GM23338 (cell line): ENCODE data around the gene OR6A2. TPM values are rescaled to one million over a fixed set of nuclear protein-coding genes. Genes with fewer than 3 reads are reported as not detected.

Experiments
- ATAC-seq: fragments of 200-7000 bp; cut with Tn5 transposase; 3 replicates; pipeline ENCODE4 v1.9.1; 2020
- DNase-seq: peaks from one replicate; pipeline ENCODE4 v3.0.0-alpha.2; 2015; ENCODE audit warnings: low spot score
- H2AFZ ChIP-seq: fragments of 200-600 bp; sonication (generic); 2 replicates; pipeline ENCODE4 v1.8.0; 2016; ENCODE audit warnings: antibody characterized with exemption, mild to moderate bottlenecking, moderate library complexity
- H3F3A ChIP-seq: fragments of 200-600 bp; sonication (generic); replicated peaks from 2 replicates; pipeline ENCODE4 v1.8.0; 2017; ENCODE audit warnings: antibody characterized with exemption, mixed run types, low read depth
- H3K27ac ChIP-seq: fragments of 200-600 bp; sonication (generic); 2 replicates; pipeline ENCODE4 v1.6.1; 2016; ENCODE audit warnings: low read depth
- H3K27me3 ChIP-seq: fragments of 200-600 bp; sonication (generic); 2 replicates; pipeline ENCODE4 v1.8.0; 2016; ENCODE audit warnings: mild to moderate bottlenecking, mixed run types, moderate library complexity; ENCODE audit not compliant: insufficient read depth
- H3K36me3 ChIP-seq: fragments of 200-600 bp; sonication (generic); 2 replicates; pipeline ENCODE4 v1.8.0; 2016; ENCODE audit warnings: mild to moderate bottlenecking; ENCODE audit not compliant: insufficient read depth
- H3K4me1 ChIP-seq: fragments of 200-600 bp; sonication (generic); 2 replicates; pipeline ENCODE4 v1.8.0; 2016; ENCODE audit warnings: mild to moderate bottlenecking, moderate library complexity; ENCODE audit not compliant: insufficient read depth
- H3K4me2 ChIP-seq: fragments of 200-600 bp; sonication (generic); 2 replicates; pipeline ENCODE4 v1.7.1; 2017; ENCODE audit warnings: mixed run types
- H3K4me3 ChIP-seq: fragments of 200-600 bp; sonication (generic); 2 replicates; pipeline ENCODE4 v1.6.1; 2016; ENCODE audit warnings: mixed run types
- H3K79me2 ChIP-seq: fragments of 200-600 bp; sonication (generic); replicated peaks from 2 replicates; pipeline ENCODE4 v1.8.0; 2017; ENCODE audit warnings: mild to moderate bottlenecking; ENCODE audit not compliant: insufficient read depth
- H3K9me2 ChIP-seq: fragments of 200-600 bp; sonication (generic); 2 replicates; pipeline ENCODE4 v1.8.0; 2017; ENCODE audit not compliant: insufficient read depth
- H4K20me1 ChIP-seq: fragments of 200-600 bp; sonication (generic); replicated peaks from 2 replicates; pipeline ENCODE4 v1.8.0; 2017; ENCODE audit warnings: mild to moderate bottlenecking; ENCODE audit not compliant: insufficient read depth
- H3K27ac Mint-ChIP-seq: 2 replicates; pipeline ENCODE4 v1.8.0; 2020; ENCODE audit warnings: inconsistent platforms, mild to moderate bottlenecking, moderate library complexity, mixed read lengths
- H3K27me3 Mint-ChIP-seq: 3 replicates; pipeline ENCODE4 v1.8.0; 2022; ENCODE audit warnings: low read depth, mild to moderate bottlenecking, moderate library complexity, mixed read lengths, inconsistent platforms; ENCODE audit not compliant: insufficient read depth, poor library complexity
- H3K36me3 Mint-ChIP-seq: 3 replicates; pipeline ENCODE4 v1.8.0; 2021; ENCODE audit warnings: low read depth, mild to moderate bottlenecking, inconsistent platforms, moderate library complexity, mixed read lengths
- H3K4me1 Mint-ChIP-seq: 3 replicates; pipeline ENCODE4 v1.8.0; 2020; ENCODE audit warnings: mild to moderate bottlenecking, inconsistent platforms, mixed read lengths
- H3K4me3 Mint-ChIP-seq: 3 replicates; pipeline ENCODE4 v1.8.0; 2021; ENCODE audit warnings: moderate library complexity, mild to moderate bottlenecking, inconsistent platforms, mixed read lengths
- H3K9me3 Mint-ChIP-seq: 3 replicates; pipeline ENCODE4 v1.8.0; 2020; ENCODE audit warnings: moderate library complexity, mild to moderate bottlenecking, inconsistent platforms, mixed read lengths
- CREB1 ChIP-seq: fragments of 250-450 bp; sonication (Bioruptor Pico); IDR thresholded peaks from 2 replicates; pipeline ENCODE4 v1.5.0; 2020; ENCODE audit warnings: low read depth, mild to moderate bottlenecking, moderate library complexity
- EZH2 ChIP-seq: fragments of 200-600 bp; sonication (generic); IDR thresholded peaks from one replicate; pipeline ENCODE4 v1.8.0; 2017; ENCODE audit warnings: antibody characterized with exemption, mild to moderate bottlenecking, low read depth; ENCODE audit not compliant: unreplicated experiment
- EZH2phosphoT487 ChIP-seq: fragments of 200-600 bp; sonication (generic); IDR thresholded peaks from one replicate; pipeline ENCODE4 v1.8.1; 2018; ENCODE audit warnings: antibody characterized with exemption; ENCODE audit not compliant: unreplicated experiment
- JUNB ChIP-seq: IDR thresholded peaks from one replicate; pipeline ENCODE4 v1.6.1; 2016; ENCODE audit warnings: antibody characterized with exemption; ENCODE audit not compliant: unreplicated experiment
- NANOG ChIP-seq: IDR thresholded peaks from 2 replicates; pipeline ENCODE4 v1.6.1; 2016; ENCODE audit warnings: antibody characterized with exemption, borderline replicate concordance
- POLR2AphosphoS5 ChIP-seq: IDR thresholded peaks from 2 replicates; pipeline ENCODE4 v1.6.1; 2016; ENCODE audit warnings: antibody characterized with exemption, low read depth
- STAT1 ChIP-seq: IDR thresholded peaks from one replicate; pipeline ENCODE4 v1.6.1; 2016; ENCODE audit warnings: antibody characterized with exemption; ENCODE audit not compliant: unreplicated experiment
- ZNF114 ChIP-seq: fragments of 250-450 bp; sonication (Bioruptor Pico); IDR thresholded peaks from 2 replicates; pipeline ENCODE4 v1.5.0; 2020; ENCODE audit warnings: mild to moderate bottlenecking, moderate library complexity
- ZNF331 ChIP-seq: fragments of 250-450 bp; sonication (Bioruptor Pico); IDR thresholded peaks from 2 replicates; pipeline ENCODE4 v1.5.0; 2020; ENCODE audit warnings: low read depth, mild to moderate bottlenecking, moderate library complexity
- polyA plus RNA-seq: library from polyadenylated mRNA; unstranded; fragments of >200 nt; fragmentation: Nextera tagmentation; extraction: Ambion mirVana; gene quantifications from 2 replicates; pipeline ENCODE4 v1.2.1, GENCODE V29; 2016
- total RNA-seq: library from RNA; depleted of rRNA; stranded (reverse); fragments of >200 nt; shearing (Covaris generic); gene quantifications from 2 replicates; pipeline ENCODE4 v1.2.3, GENCODE V29; 2014
- TF ChIP-seq, protein P1 (sequence below): IDR thresholded peaks from 2 replicates; pipeline ENCODE4 v1.6.1; 2016; ENCODE audit warnings: antibody characterized with exemption
- TF ChIP-seq, protein P2 (sequence below): IDR thresholded peaks from one replicate; pipeline ENCODE4 v1.6.1; 2018; ENCODE audit warnings: antibody characterized with exemption; ENCODE audit not compliant: unreplicated experiment
- TF ChIP-seq, protein P3 (sequence below): fragments of 250-450 bp; sonication (Bioruptor Pico); IDR thresholded peaks from 2 replicates; pipeline ENCODE4 v1.5.0; 2020; ENCODE audit warnings: mild to moderate bottlenecking, moderate library complexity
- TF ChIP-seq, protein P4 (sequence below), 2 experiments: fragments of 200-600 bp in 1 of 2; sonication (generic) in 1 of 2; conservative IDR thresholded peaks; 2 replicates each; pipeline versions ENCODE4 v1.5.1 to v1.6.1; 2016 to 2017; ENCODE audit warnings: antibody characterized with exemption in 2 of 2, low read depth in 2 of 2, mild to moderate bottlenecking in 2 of 2, moderate library complexity in 1 of 2

Gene OR6A2
- total and polyA plus RNA-seq, 2 experiments from 2014 or later, result 0.06 to 0.97 TPM

DNA sequence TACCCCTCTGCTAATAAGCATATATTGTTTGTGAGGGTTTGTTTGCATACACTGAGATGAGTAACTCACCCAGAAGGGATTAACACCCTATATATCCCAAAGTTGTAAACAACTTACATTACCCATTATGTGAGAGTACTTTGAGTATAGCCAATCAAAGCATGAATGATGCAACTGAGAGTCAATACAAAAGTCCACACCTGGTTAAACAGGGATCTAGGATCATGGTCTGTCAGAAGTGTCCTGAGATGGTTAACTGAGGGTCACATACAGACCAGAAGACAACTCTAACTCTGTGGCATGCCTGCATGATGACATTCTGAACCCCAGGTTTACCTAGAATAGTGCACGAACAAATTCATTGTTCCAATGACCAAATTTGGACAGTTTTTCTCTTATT lies 28.6 kb upstream of the OR6A2 start:
- H3K4me3 ChIP-seq, result no peak overlapping the region
- no peak overlapping the region for H2AFZ ChIP-seq
- Mint-ChIP-seq H3K9me3 (no peaks in the 10 kb centered on the region), H3K27me3 (no peaks in the 10 kb centered on the region), H3K27ac (no peak overlapping the region), H3K36me3 (no peaks in the 10 kb centered on the region), H3K4me3 (no peak overlapping the region), H3K4me1 (0 out of 3 replicates have a peak, but pooled peaks cover 2% of the 10 kb centered on the region)
- H3K9me2 ChIP-seq, result 0 out of 2 replicates have a peak, but pooled peaks cover 5% of the 10 kb centered on the region
- no peaks in the 10 kb centered on the region; the same call in 1 of the 2 replicates for H3K4me1 ChIP-seq
- no peaks in the 10 kb centered on the region for H3K36me3 ChIP-seq
- H3K79me2 ChIP-seq, result no peaks in the 10 kb centered on the region
- TF ChIP-seq, protein P1, sequence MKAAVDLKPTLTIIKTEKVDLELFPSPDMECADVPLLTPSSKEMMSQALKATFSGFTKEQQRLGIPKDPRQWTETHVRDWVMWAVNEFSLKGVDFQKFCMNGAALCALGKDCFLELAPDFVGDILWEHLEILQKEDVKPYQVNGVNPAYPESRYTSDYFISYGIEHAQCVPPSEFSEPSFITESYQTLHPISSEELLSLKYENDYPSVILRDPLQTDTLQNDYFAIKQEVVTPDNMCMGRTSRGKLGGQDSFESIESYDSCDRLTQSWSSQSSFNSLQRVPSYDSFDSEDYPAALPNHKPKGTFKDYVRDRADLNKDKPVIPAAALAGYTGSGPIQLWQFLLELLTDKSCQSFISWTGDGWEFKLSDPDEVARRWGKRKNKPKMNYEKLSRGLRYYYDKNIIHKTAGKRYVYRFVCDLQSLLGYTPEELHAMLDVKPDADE, result no peak
- TF ChIP-seq ZNF331 (CRISPR knock-in tag) (no peak), STAT1 (no peak), EZH2phosphoT487 (no peak), EZH2 (no peak), ZNF114 (no peak), CREB1 (CRISPR knock-in tag) (no peak), JUNB (no peak), NANOG (no peak), POLR2AphosphoS5 (no peak)
- TF ChIP-seq, protein P2, sequence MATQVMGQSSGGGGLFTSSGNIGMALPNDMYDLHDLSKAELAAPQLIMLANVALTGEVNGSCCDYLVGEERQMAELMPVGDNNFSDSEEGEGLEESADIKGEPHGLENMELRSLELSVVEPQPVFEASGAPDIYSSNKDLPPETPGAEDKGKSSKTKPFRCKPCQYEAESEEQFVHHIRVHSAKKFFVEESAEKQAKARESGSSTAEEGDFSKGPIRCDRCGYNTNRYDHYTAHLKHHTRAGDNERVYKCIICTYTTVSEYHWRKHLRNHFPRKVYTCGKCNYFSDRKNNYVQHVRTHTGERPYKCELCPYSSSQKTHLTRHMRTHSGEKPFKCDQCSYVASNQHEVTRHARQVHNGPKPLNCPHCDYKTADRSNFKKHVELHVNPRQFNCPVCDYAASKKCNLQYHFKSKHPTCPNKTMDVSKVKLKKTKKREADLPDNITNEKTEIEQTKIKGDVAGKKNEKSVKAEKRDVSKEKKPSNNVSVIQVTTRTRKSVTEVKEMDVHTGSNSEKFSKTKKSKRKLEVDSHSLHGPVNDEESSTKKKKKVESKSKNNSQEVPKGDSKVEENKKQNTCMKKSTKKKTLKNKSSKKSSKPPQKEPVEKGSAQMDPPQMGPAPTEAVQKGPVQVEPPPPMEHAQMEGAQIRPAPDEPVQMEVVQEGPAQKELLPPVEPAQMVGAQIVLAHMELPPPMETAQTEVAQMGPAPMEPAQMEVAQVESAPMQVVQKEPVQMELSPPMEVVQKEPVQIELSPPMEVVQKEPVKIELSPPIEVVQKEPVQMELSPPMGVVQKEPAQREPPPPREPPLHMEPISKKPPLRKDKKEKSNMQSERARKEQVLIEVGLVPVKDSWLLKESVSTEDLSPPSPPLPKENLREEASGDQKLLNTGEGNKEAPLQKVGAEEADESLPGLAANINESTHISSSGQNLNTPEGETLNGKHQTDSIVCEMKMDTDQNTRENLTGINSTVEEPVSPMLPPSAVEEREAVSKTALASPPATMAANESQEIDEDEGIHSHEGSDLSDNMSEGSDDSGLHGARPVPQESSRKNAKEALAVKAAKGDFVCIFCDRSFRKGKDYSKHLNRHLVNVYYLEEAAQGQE, result no peak
- TF ChIP-seq, protein P3, sequence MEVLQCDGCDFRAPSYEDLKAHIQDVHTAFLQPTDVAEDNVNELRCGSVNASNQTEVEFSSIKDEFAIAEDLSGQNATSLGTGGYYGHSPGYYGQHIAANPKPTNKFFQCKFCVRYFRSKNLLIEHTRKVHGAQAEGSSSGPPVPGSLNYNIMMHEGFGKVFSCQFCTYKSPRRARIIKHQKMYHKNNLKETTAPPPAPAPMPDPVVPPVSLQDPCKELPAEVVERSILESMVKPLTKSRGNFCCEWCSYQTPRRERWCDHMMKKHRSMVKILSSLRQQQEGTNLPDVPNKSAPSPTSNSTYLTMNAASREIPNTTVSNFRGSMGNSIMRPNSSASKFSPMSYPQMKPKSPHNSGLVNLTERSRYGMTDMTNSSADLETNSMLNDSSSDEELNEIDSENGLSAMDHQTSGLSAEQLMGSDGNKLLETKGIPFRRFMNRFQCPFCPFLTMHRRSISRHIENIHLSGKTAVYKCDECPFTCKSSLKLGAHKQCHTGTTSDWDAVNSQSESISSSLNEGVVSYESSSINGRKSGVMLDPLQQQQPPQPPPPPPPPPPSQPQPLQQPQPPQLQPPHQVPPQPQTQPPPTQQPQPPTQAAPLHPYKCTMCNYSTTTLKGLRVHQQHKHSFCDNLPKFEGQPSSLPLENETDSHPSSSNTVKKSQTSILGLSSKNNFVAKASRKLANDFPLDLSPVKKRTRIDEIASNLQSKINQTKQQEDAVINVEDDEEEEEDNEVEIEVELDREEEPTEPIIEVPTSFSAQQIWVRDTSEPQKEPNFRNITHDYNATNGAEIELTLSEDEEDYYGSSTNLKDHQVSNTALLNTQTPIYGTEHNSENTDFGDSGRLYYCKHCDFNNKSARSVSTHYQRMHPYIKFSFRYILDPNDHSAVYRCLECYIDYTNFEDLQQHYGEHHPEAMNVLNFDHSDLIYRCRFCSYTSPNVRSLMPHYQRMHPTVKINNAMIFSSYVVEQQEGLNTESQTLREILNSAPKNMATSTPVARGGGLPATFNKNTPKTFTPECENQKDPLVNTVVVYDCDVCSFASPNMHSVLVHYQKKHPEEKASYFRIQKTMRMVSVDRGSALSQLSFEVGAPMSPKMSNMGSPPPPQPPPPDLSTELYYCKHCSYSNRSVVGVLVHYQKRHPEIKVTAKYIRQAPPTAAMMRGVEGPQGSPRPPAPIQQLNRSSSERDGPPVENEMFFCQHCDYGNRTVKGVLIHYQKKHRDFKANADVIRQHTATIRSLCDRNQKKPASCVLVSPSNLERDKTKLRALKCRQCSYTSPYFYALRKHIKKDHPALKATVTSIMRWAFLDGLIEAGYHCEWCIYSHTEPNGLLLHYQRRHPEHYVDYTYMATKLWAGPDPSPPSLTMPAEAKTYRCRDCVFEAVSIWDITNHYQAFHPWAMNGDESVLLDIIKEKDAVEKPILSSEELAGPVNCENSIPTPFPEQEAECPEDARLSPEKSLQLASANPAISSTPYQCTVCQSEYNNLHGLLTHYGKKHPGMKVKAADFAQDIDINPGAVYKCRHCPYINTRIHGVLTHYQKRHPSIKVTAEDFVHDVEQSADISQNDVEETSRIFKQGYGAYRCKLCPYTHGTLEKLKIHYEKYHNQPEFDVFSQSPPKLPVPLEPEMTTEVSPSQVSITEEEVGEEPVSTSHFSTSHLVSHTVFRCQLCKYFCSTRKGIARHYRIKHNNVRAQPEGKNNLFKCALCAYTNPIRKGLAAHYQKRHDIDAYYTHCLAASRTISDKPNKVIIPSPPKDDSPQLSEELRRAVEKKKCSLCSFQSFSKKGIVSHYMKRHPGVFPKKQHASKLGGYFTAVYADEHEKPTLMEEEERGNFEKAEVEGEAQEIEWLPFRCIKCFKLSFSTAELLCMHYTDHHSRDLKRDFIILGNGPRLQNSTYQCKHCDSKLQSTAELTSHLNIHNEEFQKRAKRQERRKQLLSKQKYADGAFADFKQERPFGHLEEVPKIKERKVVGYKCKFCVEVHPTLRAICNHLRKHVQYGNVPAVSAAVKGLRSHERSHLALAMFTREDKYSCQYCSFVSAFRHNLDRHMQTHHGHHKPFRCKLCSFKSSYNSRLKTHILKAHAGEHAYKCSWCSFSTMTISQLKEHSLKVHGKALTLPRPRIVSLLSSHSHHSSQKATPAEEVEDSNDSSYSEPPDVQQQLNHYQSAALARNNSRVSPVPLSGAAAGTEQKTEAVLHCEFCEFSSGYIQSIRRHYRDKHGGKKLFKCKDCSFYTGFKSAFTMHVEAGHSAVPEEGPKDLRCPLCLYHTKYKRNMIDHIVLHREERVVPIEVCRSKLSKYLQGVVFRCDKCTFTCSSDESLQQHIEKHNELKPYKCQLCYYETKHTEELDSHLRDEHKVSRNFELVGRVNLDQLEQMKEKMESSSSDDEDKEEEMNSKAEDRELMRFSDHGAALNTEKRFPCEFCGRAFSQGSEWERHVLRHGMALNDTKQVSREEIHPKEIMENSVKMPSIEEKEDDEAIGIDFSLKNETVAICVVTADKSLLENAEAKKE (CRISPR knock-in tag), result no peak
- TF ChIP-seq, protein P4, sequence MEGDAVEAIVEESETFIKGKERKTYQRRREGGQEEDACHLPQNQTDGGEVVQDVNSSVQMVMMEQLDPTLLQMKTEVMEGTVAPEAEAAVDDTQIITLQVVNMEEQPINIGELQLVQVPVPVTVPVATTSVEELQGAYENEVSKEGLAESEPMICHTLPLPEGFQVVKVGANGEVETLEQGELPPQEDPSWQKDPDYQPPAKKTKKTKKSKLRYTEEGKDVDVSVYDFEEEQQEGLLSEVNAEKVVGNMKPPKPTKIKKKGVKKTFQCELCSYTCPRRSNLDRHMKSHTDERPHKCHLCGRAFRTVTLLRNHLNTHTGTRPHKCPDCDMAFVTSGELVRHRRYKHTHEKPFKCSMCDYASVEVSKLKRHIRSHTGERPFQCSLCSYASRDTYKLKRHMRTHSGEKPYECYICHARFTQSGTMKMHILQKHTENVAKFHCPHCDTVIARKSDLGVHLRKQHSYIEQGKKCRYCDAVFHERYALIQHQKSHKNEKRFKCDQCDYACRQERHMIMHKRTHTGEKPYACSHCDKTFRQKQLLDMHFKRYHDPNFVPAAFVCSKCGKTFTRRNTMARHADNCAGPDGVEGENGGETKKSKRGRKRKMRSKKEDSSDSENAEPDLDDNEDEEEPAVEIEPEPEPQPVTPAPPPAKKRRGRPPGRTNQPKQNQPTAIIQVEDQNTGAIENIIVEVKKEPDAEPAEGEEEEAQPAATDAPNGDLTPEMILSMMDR (conservative IDR thresholded peaks at IDR 0.05; ENCODE audit: low read depth in 2 of 2), result no peak
- H4K20me1 ChIP-seq, result no peaks in the 10 kb centered on the region
- no peaks in the 10 kb centered on the region for H3K27me3 ChIP-seq
- ATAC-seq (no peak), DNase-seq (no peak)
- H3K4me2 ChIP-seq, result no peak overlapping the region
- H3F3A ChIP-seq, result no peaks in the 10 kb centered on the region
- no peak overlapping the region for H3K27ac ChIP-seq
